SK-N-MC (cell line): ENCODE measurements around the gene ZC3H4.

Experiments
- EZH2 ChIP-seq: fragments of 200-600 bp; sonication (generic); IDR thresholded peaks from one replicate; pipeline ENCODE4 v1.6.1; 2017; ENCODE audit warnings: antibody characterized with exemption
- FOXP2 ChIP-seq: optimal IDR thresholded peaks from 2 replicates; pipeline ENCODE3; 2011; ENCODE audit warnings: mild to moderate bottlenecking, moderate library complexity; ENCODE audit not compliant: insufficient read depth; ENCODE audit errors: extremely low read length, control extremely low read depth
- POLR2AphosphoS5 ChIP-seq: IDR thresholded peaks from 2 replicates; pipeline ENCODE4 v1.6.1; 2012; ENCODE audit warnings: mild to moderate bottlenecking, low read depth, low read length, borderline replicate concordance

DNA sequence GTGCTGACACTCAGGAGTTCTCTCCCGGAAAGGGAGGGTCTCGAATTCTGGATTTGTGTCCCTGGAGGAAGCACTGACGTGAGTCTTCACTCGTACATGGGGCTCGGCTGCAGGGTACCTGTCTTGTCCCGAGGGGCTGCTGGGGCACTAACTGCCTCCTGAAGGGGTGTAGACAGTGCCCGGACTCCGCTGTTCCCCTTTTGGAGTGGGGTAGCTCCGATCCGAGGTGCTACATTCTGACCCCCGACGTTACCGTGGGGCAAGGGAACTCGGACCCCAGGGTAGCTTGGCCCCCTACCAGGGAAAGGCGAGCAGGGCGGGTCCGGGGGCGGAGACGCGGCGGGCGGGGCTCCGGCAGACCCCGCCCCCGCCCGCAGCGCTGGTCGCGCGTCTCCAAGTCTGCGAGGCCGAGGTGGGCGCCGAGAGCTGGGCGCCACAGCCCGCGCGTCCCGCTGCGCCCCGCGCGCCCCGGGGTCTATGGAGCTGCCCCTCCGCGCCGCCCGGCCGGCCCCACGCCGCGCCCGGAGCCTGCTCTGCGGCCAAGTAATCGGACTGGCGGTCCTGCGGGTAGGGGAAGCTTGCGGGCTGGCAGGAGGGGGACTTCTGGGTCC is 94.0 kb downstream of the ZC3H4 start, which contains the start of gene NPAS1:
- TF ChIP-seq POLR2AphosphoS5 (no peak), EZH2 (no peak), FOXP2 (no peak)
